GM19438 (cell line): ENCODE measurements around the gene FMNL3.

Source experiments
- ATAC-seq: cut with Tn5 transposase; IDR thresholded peaks from one replicate; pipeline ENCODE4 v1.9.1; 2021; ENCODE audit warnings: low read depth; ENCODE audit not compliant: unreplicated experiment

FMNL3 gene

GRCh38 chr12:49658276-49658675 lies 48.9 kb downstream of the FMNL3 start:
- ATAC-seq = no peak

- no peak for ATAC-seq
Observed at GRCh38 chr12:49655595-49656236, 51.5 kb downstream of the FMNL3 start.

- ATAC-seq = no peak
Observed at GRCh38 chr12:49654715-49655114, 52.5 kb downstream of the FMNL3 start.

GRCh38 chr12:49652921-49653520 lies 54.2 kb downstream of the FMNL3 start:
- no peak for ATAC-seq

GRCh38 chr12:49651855-49652254 lies 55.4 kb downstream of the FMNL3 start:
- ATAC-seq = no peak

GRCh38 chr12:49649892-49650291 lies 57.3 kb downstream of the FMNL3 start:
- no peak for ATAC-seq

- no peak for ATAC-seq
Observed at GRCh38 chr12:49649445-49649844, 57.8 kb downstream of the FMNL3 start.

- ATAC-seq = no peak
Observed at GRCh38 chr12:49648712-49649003, 58.5 kb downstream of the FMNL3 start.

GRCh38 chr12:49647827-49648711 lies 59.1 kb downstream of the FMNL3 start:
- no peak for ATAC-seq

GRCh38 chr12:49646871-49647654 lies 60.1 kb downstream of the FMNL3 start:
- no peak for ATAC-seq

- ATAC-seq = no peak
Observed at GRCh38 chr12:49646331-49646830, 60.8 kb downstream of the FMNL3 start.

- ATAC-seq = no peak
Observed at GRCh38 chr12:49645146-49646039, 61.8 kb downstream of the FMNL3 start.

- ATAC-seq = no peak
Observed at GRCh38 chr12:49644620-49644994, 62.6 kb downstream of the FMNL3 start.

GRCh38 chr12:49643961-49644619 lies 63.1 kb downstream of the FMNL3 start:
- no peak for ATAC-seq

GRCh38 chr12:49643135-49643534 lies 64.1 kb downstream of the FMNL3 start:
- no peak for ATAC-seq

- ATAC-seq = no peak
Observed at GRCh38 chr12:49642370-49642802, 64.8 kb downstream of the FMNL3 start.

GRCh38 chr12:49641748-49642369 lies 65.3 kb downstream of the FMNL3 start:
- no peak for ATAC-seq

- ATAC-seq = peak; percentile 58
Observed at GRCh38 chr12:49636979-49637755, 70.0 kb downstream of the FMNL3 start.
